ENCODE measurements around the gene FUT7. TPM values are rescaled to one million over a fixed set of nuclear protein-coding genes. Genes with fewer than 3 reads are reported as not detected.

The FUT7 gene
- total and polyA plus RNA-seq, 9 of the 15 experiments (the other 6 are each of a cell fraction or from before 2014, with no cell fraction given): not detected

DNA sequence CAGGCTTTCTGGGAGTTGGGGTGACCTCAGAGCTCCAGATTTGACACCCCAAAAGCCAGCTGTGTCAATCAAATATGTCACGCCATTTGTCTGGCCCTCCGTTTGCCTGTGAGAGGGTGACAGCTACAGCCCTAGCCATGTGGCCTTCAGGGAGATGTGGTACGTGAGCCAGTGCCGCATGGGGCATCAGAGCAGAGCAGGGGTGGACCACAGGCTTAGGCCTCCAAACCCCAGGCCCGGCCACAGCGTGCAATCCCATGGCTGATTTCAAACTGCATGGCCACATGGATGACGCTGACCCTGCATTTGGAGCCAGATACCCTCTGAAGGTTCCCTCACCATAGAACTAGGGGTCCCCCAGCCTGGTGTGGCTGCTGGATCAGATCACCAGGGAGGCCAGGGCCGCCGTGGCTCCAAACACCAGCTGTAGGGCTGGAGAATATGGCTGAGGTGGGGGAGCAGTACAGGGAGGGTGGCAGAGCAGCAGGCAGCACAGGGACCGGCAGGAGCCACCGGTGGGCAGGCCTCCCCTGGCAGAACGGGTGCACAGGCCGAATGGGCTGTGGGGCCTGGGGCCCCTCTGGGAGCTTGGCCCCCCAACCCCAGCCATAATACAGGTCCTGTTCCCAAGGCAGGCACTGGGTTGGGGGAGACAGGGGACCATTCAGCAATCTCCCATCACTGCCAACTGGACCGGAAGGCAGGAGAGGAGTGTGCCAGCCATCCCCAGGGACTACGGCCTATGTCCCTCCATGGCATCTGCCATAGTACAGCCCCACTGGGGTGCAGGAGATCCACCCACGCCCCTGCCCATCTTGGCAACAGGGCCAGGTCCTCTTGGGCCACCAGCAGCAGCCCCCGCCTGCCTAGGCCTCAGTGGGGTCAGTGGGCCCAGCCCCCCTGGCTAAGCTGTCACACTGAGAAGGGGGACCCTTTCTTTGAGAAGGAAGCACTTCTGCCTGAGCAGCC, 36.9 kb upstream of the FUT7 start:
- in situ Hi-C loops (cut with MboI) (no loop called here), intact Hi-C loops (cut with micrococcal nuclease) (loop anchor here (2.0 kb wide), 1 partner anchor 18 kb away; the partner anchor contains the start of gene MAN1B1)
- no peak for FAIRE-seq
- TF ChIP-seq, protein P1, sequence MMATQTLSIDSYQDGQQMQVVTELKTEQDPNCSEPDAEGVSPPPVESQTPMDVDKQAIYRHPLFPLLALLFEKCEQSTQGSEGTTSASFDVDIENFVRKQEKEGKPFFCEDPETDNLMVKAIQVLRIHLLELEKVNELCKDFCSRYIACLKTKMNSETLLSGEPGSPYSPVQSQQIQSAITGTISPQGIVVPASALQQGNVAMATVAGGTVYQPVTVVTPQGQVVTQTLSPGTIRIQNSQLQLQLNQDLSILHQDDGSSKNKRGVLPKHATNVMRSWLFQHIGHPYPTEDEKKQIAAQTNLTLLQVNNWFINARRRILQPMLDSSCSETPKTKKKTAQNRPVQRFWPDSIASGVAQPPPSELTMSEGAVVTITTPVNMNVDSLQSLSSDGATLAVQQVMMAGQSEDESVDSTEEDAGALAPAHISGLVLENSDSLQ (IDR thresholded peaks at IDR 0.05): peak; percentile 82
- no peak for TF ChIP-seq PHB (CRISPR knock-in tag; IDR thresholded peaks at IDR 0.05)
- no peak for TF ChIP-seq POU5F1 (IDR thresholded peaks at IDR 0.05; ENCODE audit: borderline replicate concordance, low read depth, low read length, partially characterized antibody)
- TF ChIP-seq PPARD (CRISPR knock-in tag; IDR thresholded peaks at IDR 0.05): no peak
- no peak for TF ChIP-seq YY1 (IDR thresholded peaks at IDR 0.05; ENCODE audit: borderline replicate concordance in 1 of 3, control insufficient read depth in 1 of 3, extremely low read depth in 1 of 3, insufficient read depth in 3 of 3, insufficient read length in 1 of 3, insufficient replicate concordance in 2 of 3, low read depth in 1 of 3, low read length in 2 of 3)
- no peak for TF ChIP-seq SP2 (IDR thresholded peaks at IDR 0.05; ENCODE audit: extremely low read depth, low read depth, low read length, poor library complexity, severe bottlenecking)
- TF ChIP-seq FOXA3 (CRISPR knock-in tag; conservative IDR thresholded peaks at IDR 0.05 in 1 of 2, IDR thresholded peaks at IDR 0.05 in 1 of 2): no peak
- TF ChIP-seq, protein P2, sequence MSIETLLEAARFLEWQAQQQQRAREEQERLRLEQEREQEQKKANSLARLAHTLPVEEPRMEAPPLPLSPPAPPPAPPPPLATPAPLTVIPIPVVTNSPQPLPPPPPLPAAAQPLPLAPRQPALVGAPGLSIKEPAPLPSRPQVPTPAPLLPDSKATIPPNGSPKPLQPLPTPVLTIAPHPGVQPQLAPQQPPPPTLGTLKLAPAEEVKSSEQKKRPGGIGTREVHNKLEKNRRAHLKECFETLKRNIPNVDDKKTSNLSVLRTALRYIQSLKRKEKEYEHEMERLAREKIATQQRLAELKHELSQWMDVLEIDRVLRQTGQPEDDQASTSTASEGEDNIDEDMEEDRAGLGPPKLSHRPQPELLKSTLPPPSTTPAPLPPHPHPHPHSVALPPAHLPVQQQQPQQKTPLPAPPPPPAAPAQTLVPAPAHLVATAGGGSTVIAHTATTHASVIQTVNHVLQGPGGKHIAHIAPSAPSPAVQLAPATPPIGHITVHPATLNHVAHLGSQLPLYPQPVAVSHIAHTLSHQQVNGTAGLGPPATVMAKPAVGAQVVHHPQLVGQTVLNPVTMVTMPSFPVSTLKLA (conservative IDR thresholded peaks at IDR 0.05): peak in 1 of 2 experiments; percentile 54; a peak in 2 of 4 replicates
- TF ChIP-seq POLR2G (IDR thresholded peaks at IDR 0.05; ENCODE audit: low read depth, low read length): peak; percentile 48
- 0 out of 2 replicates have a peak, but pooled peaks have one; percentile 25 for TF ChIP-seq STAG1 (CRISPR knock-in tag; IDR thresholded peaks at IDR 0.05; ENCODE audit: borderline replicate concordance)
- no peak for TF ChIP-seq ZKSCAN8 (CRISPR knock-in tag; IDR thresholded peaks at IDR 0.05)
- TF ChIP-seq, protein P3, sequence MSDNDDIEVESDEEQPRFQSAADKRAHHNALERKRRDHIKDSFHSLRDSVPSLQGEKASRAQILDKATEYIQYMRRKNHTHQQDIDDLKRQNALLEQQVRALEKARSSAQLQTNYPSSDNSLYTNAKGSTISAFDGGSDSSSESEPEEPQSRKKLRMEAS (CRISPR knock-in tag; IDR thresholded peaks at IDR 0.05): peak; percentile 45
- peak; percentile 38; the same call in 1 of the 2 replicates for TF ChIP-seq RBFOX2 (IDR thresholded peaks at IDR 0.05; ENCODE audit: low read depth, low read length)
- peak; percentile 48; the same call in 1 of the 2 replicates for TF ChIP-seq ZC3H4 (CRISPR knock-in tag; IDR thresholded peaks at IDR 0.05; ENCODE audit: borderline replicate concordance)
- TF ChIP-seq HDAC1 (IDR thresholded peaks at IDR 0.05): peak in 1 of 2 experiments; percentile 9; a peak in 1 of 4 replicates
- Histone ChIP-seq H3K9ac (ENCODE audit: insufficient read depth in 1 of 2, low read depth in 2 of 2, low read length in 2 of 2) (peak overlapping the region; percentile 86 to 94; a peak in 3 of 4 replicates), H3K9me3 (replicated peaks; ENCODE audit: control insufficient read depth, insufficient read depth, low read depth, low read length) (no peaks in the 10 kb centered on the region), H3K4me2 (ENCODE audit: insufficient read depth, low read length) (peak overlapping the region; percentile 91), H2AFZ (ENCODE audit: low read depth, low read length) (no peak overlapping the region), H3K9me1 (ENCODE audit: control insufficient read depth, insufficient read depth, low read length) (peaks cover 8% of the 10 kb centered on the region), H3K27me3 (ENCODE audit: control insufficient read depth in 2 of 2, insufficient read depth in 2 of 2, low read length in 2 of 2) (no peaks in the 10 kb centered on the region), H3K4me3 (peak overlapping the region; percentile 65), H4K20me1 (replicated peaks; ENCODE audit: control insufficient read depth, insufficient read depth, low read length) (peaks cover 19% of the 10 kb centered on the region), H3K4me1 (replicated peaks in 1 of 2; ENCODE audit: control insufficient read depth in 2 of 2, insufficient read depth in 2 of 2, low read length in 2 of 2) (peaks cover 32 to 83% of the 10 kb centered on the region in 2 experiments), H3K27ac (ENCODE audit: extremely low read depth, low read depth, low read length) (peak overlapping the region; percentile 4; the same call in 2 of the 3 replicates), H3K79me2 (ENCODE audit: control insufficient read depth, insufficient read depth, low read length) (peaks cover 39% of the 10 kb centered on the region), H3K36me3 (ENCODE audit: control insufficient read depth, insufficient read depth, low read length) (peaks cover 37% of the 10 kb centered on the region; the same call in 2 of the 3 replicates)
- WGBS (ENCODE audit: insufficient coverage, low coverage, missing lambda C conversion rate): 52% methylated on average over 14 of the region's 17 CpGs
- CTCF ChIA-PET (ENCODE audit: low intra/inter-chr PET ratio): interaction anchor here (0.6 to 0.9 kb wide), 3 partner anchors 23 to 831 kb away, joined by 3 to 5 read pairs (median 4); partner anchors contain the start of gene NPDC1
- POLR2A ChIA-PET: interaction anchor here (0.9 to 2.5 kb wide), 6 partner anchors 10 to 156 kb away, joined by 4 to 14 read pairs (median 6); partner anchors contain the start of genes ENTPD2 and MAN1B1
- no peak for DNase-seq (ENCODE audit: extremely low read depth in 1 of 4, low spot score in 3 of 4)
- BruUV-seq (replicated peaks): TSS peak; percentile 39
- ATAC-seq: no peak
